ENCODE results near the gene VAC14.

The VAC14 gene

GRCh38 chr16:70764632-70765031 lies 36.3 kb downstream of the VAC14 start:
- no peak overlapping the region for H2AFZ ChIP-seq (ENCODE audit: low read length)

GRCh38 chr16:70760221-70760620 lies 40.7 kb downstream of the VAC14 start:
- Histone ChIP-seq H3K79me2 (ENCODE audit: insufficient read depth, low read length) (no peaks in the 10 kb centered on the region), H3K9me3 (ENCODE audit: insufficient read depth, low read depth, low read length) (no peaks in the 10 kb centered on the region), H3K9ac (ENCODE audit: low read depth, low read length, poor library complexity, severe bottlenecking) (no peak overlapping the region), H3K4me1 (ENCODE audit: insufficient read depth, low read length, poor library complexity, severe bottlenecking) (no peaks in the 10 kb centered on the region), H2AFZ (ENCODE audit: low read length) (no peak overlapping the region), H3K36me3 (ENCODE audit: insufficient read depth, low read length) (peaks cover 25% of the 10 kb centered on the region; the same call in 1 of the 2 replicates), H4K20me1 (ENCODE audit: insufficient read depth, low read length, poor library complexity, severe bottlenecking) (no peaks in the 10 kb centered on the region), H3K4me2 (ENCODE audit: low read depth, low read length, poor library complexity, severe bottlenecking) (no peak overlapping the region), H3K4me3 (ENCODE audit: low read length, poor library complexity, severe bottlenecking) (no peak overlapping the region), H3K9me2 (replicated peaks; ENCODE audit: low read depth, low read length) (no peaks in the 10 kb centered on the region), H3F3A (ENCODE audit: low read depth) (no peaks in the 10 kb centered on the region), H3K27me3 (ENCODE audit: insufficient read depth, low read length, poor library complexity, severe bottlenecking) (no peaks in the 10 kb centered on the region)
- TF ChIP-seq EZH2phosphoT487 (IDR thresholded peaks at IDR 0.05; ENCODE audit: borderline replicate concordance) (no peak), CTCF (conservative IDR thresholded peaks at IDR 0.05; ENCODE audit: low read length) (no peak)

More at GRCh38 chr16:70764632-70765031, 36.3 kb downstream of the VAC14 start:
- Histone ChIP-seq H3K4me2 (ENCODE audit: low read depth, low read length, poor library complexity, severe bottlenecking) (no peak overlapping the region), H3K36me3 (ENCODE audit: insufficient read depth, low read length) (peaks cover 16% of the 10 kb centered on the region; the same call in 1 of the 2 replicates), H3F3A (ENCODE audit: low read depth) (no peaks in the 10 kb centered on the region), H3K4me3 (ENCODE audit: low read length, poor library complexity, severe bottlenecking) (no peak overlapping the region), H3K4me1 (ENCODE audit: insufficient read depth, low read length, poor library complexity, severe bottlenecking) (no peaks in the 10 kb centered on the region), H3K27me3 (ENCODE audit: insufficient read depth, low read length, poor library complexity, severe bottlenecking) (no peaks in the 10 kb centered on the region), H3K9me3 (ENCODE audit: insufficient read depth, low read depth, low read length) (no peaks in the 10 kb centered on the region), H3K79me2 (ENCODE audit: insufficient read depth, low read length) (no peaks in the 10 kb centered on the region), H4K20me1 (ENCODE audit: insufficient read depth, low read length, poor library complexity, severe bottlenecking) (no peaks in the 10 kb centered on the region), H3K9ac (ENCODE audit: low read depth, low read length, poor library complexity, severe bottlenecking) (no peak overlapping the region), H3K9me2 (replicated peaks; ENCODE audit: low read depth, low read length) (no peaks in the 10 kb centered on the region)
- TF ChIP-seq CTCF (conservative IDR thresholded peaks at IDR 0.05; ENCODE audit: low read length) (no peak), EZH2phosphoT487 (IDR thresholded peaks at IDR 0.05; ENCODE audit: borderline replicate concordance) (no peak)

- Histone ChIP-seq H3K9me3 (ENCODE audit: insufficient read depth, low read depth, low read length) (no peaks in the 10 kb centered on the region), H3K36me3 (ENCODE audit: insufficient read depth, low read length) (peaks cover 25% of the 10 kb centered on the region; the same call in 1 of the 2 replicates), H3K4me2 (ENCODE audit: low read depth, low read length, poor library complexity, severe bottlenecking) (no peak overlapping the region), H3F3A (ENCODE audit: low read depth) (no peaks in the 10 kb centered on the region), H3K79me2 (ENCODE audit: insufficient read depth, low read length) (no peaks in the 10 kb centered on the region), H2AFZ (ENCODE audit: low read length) (no peak overlapping the region), H3K4me1 (ENCODE audit: insufficient read depth, low read length, poor library complexity, severe bottlenecking) (no peaks in the 10 kb centered on the region), H3K9ac (ENCODE audit: low read depth, low read length, poor library complexity, severe bottlenecking) (no peak overlapping the region), H3K4me3 (ENCODE audit: low read length, poor library complexity, severe bottlenecking) (no peak overlapping the region), H3K9me2 (replicated peaks; ENCODE audit: low read depth, low read length) (no peaks in the 10 kb centered on the region), H3K27me3 (ENCODE audit: insufficient read depth, low read length, poor library complexity, severe bottlenecking) (no peaks in the 10 kb centered on the region), H4K20me1 (ENCODE audit: insufficient read depth, low read length, poor library complexity, severe bottlenecking) (no peaks in the 10 kb centered on the region)
- TF ChIP-seq CTCF (conservative IDR thresholded peaks at IDR 0.05; ENCODE audit: low read length) (no peak), EZH2phosphoT487 (IDR thresholded peaks at IDR 0.05; ENCODE audit: borderline replicate concordance) (no peak)
These were observed 41.3 kb downstream of the VAC14 start for GRCh38 chr16:70759666-70760065.
